GM19238 (cell line): ENCODE measurements around the gene DAB1.

Experiments used
- DNase-seq: peaks from one replicate; pipeline ENCODE4 v3.0.0; 2011; ENCODE audit warnings: low spot score; ENCODE audit not compliant: insufficient read length

The DAB1 gene

DNA sequence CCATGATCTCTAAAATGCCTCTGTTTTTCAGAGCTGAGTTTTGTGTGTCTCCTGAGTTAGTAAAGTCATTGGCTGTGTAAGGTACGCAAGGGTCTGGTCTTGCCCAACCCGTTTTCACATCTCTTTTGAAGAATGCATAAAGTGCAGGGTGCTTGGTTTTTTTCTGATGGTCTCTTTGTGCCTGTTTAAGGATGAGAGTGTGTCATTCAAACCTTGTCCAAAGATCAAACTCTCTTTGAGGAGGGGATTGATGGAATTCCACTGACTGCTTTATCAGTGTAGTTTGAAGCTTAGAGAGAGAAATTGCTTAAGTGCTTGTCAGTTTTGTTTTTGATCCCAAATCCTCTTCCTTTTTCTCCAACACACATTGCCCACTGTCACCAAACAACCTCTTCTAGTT, 438.0 kb downstream of the DAB1 start:
- no peak for DNase-seq

DNA sequence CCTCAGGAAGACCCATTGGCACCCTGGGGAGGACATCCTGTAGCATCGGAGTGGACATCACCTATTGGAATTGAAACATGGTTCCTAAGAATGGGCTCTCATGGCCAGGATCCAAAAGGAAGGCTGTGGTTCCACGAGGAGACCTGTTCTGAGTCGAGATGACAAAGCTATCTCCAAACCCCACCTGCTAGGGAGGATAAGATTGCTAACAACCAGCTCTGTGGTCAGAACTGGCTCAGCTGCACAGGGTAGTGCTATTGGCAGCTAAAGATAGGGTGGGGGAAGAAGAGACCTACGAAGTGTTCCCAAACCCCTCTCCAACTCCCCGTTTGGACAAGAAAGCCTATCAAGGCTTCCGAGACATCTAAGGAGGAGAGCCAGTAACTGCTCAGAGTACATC, 440.4 kb downstream of the DAB1 start:
- no peak for DNase-seq

DNA sequence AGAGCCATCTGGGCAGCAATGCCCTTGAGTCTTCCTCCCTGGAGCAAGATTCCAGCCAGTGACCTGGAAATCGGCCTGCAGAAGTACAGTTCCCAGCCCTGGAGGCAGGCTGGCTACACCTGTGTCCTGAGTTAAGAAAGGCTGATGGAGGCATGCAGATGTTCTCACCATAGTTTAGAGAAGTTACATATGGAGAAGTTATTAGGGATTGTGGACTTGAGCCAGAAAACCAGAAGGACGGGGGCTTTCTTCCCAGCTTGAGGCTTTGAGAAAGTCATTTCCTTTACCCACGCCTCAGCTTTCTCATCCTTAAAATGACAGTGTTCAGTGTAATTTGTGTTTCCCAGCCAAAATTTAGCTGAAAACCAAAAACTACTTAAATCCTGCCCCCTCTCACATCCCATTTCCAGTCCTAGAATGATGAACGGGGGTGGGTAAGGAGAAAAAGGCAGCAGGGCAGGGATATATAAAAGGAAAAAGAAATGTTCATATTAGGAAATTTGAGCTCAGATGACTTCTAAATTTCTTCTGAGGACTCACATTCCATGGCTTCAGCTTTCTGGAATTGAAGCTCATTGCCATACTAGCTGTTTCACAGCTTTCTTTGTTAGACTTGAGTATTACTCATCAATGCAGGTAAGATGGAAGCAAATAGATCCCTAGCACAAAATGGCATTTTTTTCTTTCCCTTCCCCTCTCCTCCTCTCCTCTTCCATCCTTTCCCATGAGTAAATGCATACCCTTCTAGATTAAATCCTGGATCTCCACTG, 443.7 kb downstream of the DAB1 start:
- DNase-seq, result no peak

DNA sequence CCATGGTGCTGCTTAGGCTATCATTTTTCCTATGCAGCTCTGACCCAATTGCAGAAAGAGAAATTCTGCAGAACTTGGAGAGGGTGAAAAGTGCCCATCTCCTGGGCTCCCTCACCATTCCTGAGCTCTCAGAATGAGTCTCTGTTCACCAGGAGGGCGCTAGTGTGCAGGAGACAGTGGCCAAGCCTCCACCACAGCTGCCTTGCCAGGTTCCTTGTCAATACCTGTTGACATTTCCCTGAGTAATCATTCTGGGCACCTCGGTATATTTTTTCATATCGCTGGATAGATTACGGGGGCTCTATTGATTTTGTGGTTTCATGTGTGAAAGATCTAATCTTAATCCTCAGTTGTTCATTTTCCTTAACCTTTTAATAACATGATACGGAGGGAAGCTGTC, 445.0 kb downstream of the DAB1 start:
- DNase-seq, result no peak

DNA sequence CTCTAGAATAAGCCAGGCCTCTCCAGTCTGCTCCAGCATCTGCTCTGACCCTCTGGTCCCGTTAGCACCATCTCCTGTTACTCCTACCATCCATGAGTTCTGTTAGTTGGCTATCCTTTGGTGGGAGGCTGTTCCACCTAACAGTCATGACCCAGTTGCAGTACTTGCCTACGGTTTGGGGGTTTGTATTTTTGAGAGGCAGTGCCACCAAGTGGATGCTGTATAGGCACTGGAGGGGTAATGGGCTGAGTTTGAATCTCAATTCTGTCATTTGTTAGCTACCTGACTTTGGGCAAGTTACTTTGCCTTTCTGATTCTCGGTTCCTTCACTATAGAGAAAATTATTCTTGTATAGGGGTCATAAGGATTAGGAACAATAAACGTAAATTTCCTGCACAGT, 445.9 kb downstream of the DAB1 start:
- no peak for DNase-seq

DNA sequence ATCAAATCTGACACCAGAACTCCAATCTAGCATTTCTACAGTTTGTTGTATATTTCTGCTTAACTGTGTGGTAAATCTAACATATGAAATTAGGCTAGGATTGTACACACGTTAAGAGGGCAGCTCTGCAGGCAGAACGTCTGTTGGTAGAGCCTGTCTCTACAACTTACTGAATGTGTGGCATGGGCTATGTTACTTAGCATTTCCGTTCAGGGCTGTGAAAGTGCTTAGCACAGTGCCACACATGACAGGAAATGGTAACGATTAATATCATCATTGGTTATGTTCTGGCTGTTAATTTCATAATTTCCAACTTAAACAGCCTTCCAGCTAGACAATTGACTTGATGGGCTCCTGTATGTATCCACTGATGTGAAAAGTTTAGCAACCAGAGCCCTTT, 448.4 kb downstream of the DAB1 start:
- DNase-seq, result no peak

DNA sequence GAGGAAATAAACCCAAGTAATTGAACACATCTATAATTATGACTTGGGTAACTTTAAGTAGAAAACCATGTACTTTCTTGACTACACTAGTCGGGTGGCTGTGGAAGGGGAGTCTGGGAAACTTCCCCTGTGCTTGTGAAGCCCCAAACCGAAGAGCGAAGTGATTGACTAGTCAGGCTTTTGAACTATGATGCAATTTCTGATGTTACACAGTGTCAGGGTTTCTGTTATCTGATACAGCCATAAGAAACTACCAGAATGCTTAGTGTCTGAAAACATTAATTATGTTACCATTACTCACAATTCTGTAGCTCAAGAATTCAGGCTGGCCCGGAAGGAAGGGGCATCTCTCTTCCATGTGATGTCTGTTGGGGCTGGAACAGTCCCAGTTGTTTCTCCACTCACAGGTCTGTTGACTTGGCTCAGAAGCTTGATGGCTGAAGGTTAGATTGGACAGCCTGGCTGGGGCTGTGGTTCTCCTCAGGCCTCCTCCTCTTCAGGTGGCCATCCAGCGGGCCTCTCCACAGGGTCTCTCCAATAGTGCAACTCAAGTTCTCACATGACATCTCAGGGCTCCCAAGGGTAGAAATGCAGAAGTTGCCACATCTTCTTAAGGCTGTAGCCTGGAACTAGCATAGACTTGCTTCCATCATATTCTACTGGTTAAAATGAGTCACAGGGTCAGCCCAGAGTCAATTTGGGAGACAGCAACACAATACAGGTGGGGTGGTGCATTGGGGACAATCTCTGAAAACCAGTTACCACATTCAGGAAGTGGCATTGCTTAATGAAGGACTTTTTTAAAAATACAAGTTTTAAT, 449.7 kb downstream of the DAB1 start:
- no peak for DNase-seq

DNA sequence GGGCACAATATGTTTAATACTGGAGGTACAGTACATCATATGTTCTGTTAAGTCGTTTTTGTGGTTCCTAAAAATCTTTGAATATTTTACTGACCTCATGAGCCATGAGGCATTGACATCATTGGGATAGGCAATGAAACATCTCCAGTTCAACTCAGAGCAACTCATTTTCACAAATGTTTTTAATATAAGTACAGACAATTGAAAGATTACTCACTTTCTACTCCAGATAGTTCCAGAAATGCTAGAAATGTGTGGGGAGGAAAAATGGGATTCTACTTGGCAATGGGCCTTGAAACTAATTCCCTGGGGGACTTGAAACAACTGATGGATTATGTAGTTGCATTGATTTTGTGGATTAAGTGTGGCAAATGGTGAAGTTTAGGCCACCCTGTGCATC, 450.9 kb downstream of the DAB1 start:
- DNase-seq, result no peak

DNA sequence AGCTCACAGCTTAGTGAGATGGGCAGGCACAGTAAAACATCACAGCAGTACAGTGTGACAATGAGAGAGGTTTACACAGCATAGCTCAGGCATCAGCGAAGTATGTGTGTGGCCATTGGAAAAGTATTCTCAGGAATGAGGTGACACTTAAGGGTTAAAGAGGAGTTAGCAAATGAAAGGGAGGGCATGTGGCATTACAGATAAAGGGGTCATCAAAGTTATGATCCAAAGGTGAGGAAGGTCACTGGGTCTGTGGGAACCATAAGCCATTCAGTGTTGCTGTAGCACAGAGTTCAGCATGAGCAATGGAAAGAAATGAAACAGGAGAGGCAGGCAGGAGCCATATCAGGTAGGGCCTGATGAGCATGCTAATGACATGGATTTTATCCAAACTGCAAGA, 453.6 kb downstream of the DAB1 start:
- DNase-seq, result no peak

DNA sequence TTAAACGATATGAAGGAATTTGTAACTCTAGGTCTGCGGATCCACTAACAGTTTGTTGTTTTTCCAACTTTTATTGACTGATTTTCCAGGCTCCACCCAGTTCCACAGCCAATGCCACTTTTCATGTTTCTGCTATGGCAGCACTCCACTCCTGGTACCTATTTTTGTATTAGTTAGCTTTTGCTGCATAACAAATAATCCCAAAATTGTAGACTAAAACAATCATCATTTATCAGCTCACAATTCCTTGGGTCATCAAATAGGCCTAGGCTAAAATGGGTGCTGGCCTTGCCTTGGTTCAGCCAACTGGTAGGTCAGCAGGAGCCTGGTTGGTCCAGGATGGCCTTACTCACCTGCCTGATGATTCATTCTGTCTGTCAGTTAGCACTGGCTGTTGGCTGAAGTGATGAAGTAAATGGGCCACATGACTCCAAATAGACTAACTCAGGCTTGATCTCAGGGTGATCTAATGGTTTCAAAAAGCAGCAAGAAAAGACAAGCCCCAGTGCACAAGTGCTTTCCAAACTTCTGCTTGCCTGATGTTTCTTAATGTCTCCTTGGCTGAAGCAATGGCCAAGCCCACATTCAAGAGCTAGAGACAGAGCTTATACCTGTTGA, 454.9 kb downstream of the DAB1 start:
- DNase-seq, result no peak

DNA sequence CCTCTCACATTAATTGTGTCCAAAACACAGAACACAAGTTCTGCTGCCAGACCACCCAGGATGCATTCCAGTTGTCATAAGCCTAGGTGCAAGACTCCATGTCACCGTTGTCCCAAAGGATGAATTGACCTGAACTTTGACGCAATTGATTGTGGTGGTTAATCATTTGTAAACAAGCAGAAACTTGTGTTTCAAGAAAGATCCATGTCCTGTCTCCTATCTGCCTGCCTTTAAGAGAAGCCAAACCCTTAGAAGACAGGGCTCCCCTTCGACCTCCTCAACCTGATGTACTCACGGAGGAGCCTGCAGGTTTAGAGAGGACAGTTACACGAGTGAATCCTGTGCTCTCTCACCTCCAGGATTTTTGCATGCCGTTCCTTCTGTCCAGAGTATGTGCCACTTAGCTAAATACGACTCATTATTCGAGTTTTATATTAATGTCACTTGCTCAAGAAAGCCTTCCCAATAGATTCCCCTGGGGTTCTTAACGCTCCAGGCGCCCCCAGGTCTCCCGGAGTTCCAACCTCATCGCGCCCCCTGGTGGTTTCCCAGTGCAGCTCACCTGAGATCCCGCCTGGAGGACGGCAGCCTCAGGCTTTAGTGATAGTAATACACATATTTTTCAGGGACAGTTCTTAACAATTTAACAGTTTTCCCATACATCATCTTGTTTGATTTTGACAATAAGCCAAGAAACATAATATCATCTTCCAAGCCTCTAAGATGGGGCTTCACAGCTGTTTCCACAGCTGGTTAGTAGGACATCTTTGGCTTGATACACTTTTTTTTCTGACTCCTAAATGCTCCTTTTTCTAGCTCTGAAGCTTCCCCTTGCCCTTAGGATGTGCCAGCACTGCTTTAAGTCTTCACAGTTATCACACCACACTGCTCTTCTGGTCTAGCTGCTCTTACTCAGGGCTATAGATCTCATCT, 455.7 kb downstream of the DAB1 start:
- DNase-seq, result no peak

DNA sequence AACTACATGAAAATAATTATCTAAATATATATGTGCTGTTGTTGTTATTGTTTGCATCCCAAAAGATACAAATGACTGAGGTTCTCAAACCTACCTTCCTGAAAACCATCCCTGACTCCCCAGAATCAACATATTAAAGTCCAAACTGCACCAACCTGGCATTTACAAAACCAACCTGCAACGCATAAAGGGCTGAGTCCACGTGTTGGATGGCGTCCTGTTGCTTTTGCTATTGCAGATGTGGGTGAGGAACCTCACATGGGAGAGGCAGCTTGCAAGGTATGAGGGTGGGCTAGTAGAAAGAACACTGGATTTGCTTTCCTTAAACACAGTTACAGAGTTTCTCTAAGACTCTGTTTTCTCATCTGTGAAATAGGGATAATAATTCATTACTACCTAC, 456.5 kb downstream of the DAB1 start:
- no peak for DNase-seq

DNA sequence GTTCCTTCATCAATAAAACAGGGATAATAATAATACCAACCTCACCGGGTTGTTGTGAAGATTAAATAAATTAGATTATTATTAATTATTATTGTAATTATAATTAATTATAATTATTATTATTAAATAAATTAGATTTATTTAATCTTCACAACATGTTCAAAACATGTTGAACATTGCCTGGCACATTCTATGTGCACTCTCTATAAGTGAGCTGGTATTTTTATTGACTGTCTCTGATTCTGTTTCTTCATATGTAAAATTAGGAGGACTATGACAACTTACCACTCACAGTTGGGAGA, 457.2 kb downstream of the DAB1 start:
- no peak for DNase-seq

DNA sequence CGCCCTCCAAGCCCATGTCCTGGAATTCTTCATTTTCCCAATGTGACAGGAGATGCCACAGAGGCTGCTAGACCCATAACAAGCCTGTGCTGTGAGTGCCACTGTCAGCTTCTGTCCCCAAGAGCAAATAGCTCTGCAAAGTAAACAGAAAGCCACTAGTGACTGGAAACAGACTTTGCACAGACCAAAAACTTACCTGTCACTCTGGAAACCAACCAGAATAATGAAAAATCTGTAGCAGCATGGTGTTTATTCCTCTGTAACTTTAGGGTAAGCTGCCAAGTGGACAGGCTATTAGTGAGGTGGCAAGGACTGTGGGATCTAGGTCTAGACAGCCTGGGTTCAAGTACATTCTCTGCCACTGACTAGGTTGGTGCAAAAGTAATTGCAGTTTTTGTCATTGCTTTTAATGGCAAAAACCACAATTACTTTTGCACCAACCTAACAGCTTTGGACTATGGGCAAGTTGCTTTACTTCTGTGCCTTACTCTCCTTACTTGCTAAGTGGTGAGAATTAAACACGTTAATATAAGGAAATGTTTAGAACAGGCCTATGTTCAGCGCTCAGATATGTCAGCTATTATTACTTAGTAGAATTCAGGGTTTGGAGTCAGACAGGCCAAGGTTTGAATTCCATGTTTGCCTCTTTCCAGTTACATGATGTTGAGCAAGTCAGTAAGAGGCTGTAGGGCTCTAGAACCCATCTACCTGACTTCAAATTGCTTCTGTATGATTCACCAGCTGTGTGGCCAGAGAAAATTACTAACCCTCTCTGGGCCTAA, 457.8 kb downstream of the DAB1 start, which contains the start of gene C8B:
TSS of gene C8B (minus strand) at position 100 of the 782 bp plus-strand sequence. CDS start at position 33, 67 bp downstream.
- DNase-seq, result no peak

DNA sequence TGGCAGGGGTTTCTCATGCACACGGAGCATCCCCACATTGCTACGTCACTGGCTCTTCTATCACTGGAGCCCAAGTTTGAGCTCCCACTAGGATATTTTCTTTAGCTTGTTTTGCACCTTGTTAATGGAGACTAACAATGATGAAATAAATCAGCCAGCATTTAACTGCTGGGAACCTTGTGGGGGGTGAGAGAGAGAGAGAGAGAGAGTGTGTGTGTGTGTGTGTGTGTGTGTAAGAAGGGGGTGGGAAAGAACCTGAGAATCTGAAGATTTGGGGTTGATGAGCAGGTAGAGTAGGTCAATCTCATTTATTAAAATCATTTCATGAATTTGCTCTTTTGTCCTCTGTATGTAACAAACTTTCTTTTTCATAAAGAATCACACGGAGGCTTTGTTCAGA, 458.7 kb downstream of the DAB1 start:
- DNase-seq, result no peak

DNA sequence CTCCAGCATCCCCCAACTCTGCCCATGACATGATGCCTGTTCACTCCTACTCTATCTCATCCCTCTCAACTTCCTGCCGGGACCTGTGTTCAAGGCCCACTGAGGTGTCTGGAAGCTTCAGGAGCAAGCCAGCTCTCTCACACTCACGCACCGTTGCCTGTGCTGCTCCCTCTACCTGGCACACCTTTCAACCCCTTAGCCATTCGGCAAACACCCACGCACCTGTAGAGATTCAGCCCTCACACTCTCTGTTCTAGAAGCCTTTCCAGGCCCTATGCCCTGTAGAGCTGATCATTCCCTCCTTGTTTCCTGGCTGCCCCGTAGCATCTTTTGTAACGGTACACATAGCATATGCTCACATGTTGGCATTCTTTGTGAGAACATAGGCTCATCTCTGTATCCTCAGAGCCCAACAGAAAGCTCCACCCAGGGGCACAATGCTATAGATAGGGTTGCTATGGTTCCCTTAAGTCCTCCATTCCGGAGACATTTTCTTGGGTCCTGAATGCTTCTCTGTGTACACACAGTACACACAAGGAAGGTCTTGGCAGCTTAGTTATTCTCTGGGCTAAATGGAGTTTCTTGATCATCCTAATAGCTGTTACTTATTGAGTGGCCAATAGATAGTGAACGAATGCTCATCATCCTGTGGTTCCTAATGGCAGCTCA, 459.4 kb downstream of the DAB1 start:
- no peak for DNase-seq

DNA sequence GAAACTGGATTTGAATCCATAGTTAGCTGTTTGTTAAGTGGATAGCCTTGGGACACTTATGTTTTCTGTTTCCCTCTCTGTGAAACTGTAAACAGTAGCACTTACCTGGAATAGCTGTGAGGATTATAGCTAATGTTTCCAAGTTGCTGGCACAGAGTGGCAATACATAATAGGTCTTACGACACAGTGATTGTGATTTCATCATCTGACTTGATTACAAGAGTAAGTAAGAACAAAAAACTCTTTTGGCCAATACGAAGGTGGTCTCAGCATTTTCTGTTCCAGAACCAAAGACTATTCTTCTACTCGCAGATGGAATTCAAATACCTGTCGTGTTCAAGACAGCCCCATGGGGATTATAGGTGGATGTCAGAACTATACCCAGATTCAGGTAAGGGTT, 460.2 kb downstream of the DAB1 start:
- no peak for DNase-seq

DNA sequence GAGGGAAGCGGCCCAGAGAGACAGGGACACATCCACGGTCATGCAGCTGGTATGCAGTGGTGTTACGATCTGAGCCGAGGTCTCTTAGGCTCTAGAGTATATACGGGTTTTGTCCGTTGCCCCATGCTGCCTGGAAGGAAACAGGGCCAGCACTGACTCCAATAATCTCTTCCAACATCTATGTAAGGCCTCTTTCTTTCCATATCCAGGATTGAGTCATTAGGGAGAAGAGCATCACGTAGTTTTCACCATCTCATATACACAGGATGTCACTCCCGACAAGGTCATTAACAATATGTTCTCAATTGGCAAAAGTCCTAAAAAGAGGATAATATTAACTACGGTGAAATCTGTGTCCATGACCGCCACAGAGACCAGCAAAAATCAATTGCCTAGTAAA, 462.4 kb downstream of the DAB1 start:
- no peak for DNase-seq

DNA sequence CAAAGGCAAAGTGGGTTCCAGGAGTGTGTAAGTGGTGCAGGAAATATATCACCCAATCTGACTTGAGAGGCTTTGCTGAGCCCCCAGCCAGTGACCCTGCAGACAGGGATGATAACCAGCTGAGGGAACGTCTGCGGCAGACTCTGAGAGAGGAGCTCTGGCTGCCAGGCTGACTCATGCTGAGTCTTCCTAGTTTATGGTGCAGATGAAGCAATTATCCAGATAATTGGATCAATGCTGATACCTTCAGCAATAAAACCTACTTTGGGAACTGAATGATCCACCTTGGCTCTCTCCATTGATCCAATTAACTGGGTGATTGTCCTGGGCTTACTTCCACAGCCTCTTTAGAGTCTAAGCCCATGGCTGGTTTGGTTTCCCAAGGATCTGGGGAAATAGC, 465.3 kb downstream of the DAB1 start:
- no peak for DNase-seq

DNA sequence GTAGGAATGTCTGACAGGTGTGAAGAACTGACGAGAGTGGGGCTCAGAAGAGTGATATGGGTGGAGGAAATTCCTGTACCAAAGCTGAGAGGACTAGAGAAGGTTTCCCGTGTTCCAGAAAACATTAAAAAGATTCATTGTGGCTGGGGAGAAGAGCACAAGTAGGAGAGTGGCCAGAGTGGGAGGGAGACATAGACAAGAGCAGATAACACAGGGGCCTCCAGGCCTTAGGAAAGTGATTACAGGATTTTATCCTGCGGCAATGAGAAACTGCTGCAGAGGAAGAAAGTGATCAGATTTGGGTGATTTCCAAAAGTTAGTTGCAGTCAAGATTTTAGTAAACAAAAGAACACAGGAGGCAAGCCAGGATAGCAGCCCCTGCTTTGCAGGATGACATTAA, 465.9 kb downstream of the DAB1 start:
- no peak for DNase-seq
